ENCODE measurements around the gene PARVG.

The PARVG gene

DNA sequence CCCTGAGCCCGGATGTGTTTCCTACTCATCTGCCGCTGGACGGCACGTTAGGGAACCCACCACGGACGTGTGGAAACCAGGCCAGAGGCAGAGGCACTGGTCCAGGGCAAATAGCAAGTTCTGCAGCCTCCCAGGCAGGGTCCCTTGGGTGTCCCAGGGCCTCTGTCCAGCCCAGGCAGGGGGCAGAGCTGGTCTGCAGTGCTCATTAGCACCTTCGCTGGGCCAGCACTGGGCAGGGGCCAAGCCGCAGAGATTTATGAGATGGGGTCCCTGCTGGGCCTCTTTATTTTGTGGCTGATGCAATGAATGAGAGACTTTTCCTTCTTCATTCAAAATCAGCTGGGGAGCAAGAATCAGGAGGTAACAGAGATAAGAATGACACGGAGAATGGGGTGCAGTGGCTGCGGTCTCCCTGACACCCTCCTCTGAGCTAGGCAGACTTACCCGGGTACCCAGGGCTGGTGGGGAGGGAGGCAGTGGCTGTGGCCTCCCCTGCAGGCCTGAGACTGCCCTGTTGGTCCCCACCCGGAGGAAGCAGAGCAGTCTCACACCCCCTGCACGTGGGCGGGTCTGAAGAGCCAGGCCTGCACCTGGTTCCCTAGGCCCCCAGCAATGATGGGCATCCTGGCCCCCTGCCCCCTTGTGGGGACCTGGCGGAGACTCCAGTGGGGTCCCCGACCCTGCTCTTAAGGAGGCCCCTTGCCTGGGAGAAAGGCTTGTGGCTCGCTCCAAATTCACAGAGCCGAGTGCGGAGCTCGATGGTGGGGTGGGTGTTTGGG lies 14.0 kb upstream of the PARVG start:
- Histone ChIP-seq H3K79me2 (ENCODE audit: insufficient read depth, low read length) (no peaks in the 10 kb centered on the region), H3K4me1 (ENCODE audit: insufficient read depth, low read length) (no peaks in the 10 kb centered on the region), H3K4me3 (ENCODE audit: low read depth in 1 of 2, low read length in 2 of 2) (no peak overlapping the region), H3K27me3 (ENCODE audit: insufficient read depth, low read length, poor library complexity) (no peaks in the 10 kb centered on the region), H3K9ac (ENCODE audit: low read depth, low read length) (no peak overlapping the region), H3K36me3 (ENCODE audit: insufficient read depth, low read length) (no peaks in the 10 kb centered on the region), H2AFZ (ENCODE audit: low read depth, low read length) (no peak overlapping the region), H3K4me2 (ENCODE audit: insufficient read depth, low read length) (no peak overlapping the region), H4K20me1 (ENCODE audit: insufficient read depth, low read length) (0 out of 2 replicates have a peak, but pooled peaks cover 4% of the 10 kb centered on the region), H3K27ac (ENCODE audit: low read length) (no peak overlapping the region), H3K9me3 (ENCODE audit: insufficient read depth, low read length, severe bottlenecking) (no peaks in the 10 kb centered on the region)
- TF ChIP-seq, protein P1, sequence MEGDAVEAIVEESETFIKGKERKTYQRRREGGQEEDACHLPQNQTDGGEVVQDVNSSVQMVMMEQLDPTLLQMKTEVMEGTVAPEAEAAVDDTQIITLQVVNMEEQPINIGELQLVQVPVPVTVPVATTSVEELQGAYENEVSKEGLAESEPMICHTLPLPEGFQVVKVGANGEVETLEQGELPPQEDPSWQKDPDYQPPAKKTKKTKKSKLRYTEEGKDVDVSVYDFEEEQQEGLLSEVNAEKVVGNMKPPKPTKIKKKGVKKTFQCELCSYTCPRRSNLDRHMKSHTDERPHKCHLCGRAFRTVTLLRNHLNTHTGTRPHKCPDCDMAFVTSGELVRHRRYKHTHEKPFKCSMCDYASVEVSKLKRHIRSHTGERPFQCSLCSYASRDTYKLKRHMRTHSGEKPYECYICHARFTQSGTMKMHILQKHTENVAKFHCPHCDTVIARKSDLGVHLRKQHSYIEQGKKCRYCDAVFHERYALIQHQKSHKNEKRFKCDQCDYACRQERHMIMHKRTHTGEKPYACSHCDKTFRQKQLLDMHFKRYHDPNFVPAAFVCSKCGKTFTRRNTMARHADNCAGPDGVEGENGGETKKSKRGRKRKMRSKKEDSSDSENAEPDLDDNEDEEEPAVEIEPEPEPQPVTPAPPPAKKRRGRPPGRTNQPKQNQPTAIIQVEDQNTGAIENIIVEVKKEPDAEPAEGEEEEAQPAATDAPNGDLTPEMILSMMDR (IDR thresholded peaks at IDR 0.05; ENCODE audit: borderline replicate concordance, extremely low read depth, low read length, poor library complexity, severe bottlenecking) = no peak
- no peak for TF ChIP-seq EZH2 (IDR thresholded peaks at IDR 0.05; ENCODE audit: borderline replicate concordance, low read depth, low read length, severe bottlenecking)
- DNase-seq (no peak), ATAC-seq (ENCODE audit: insufficient read depth, low read depth) (no peak)

DNA sequence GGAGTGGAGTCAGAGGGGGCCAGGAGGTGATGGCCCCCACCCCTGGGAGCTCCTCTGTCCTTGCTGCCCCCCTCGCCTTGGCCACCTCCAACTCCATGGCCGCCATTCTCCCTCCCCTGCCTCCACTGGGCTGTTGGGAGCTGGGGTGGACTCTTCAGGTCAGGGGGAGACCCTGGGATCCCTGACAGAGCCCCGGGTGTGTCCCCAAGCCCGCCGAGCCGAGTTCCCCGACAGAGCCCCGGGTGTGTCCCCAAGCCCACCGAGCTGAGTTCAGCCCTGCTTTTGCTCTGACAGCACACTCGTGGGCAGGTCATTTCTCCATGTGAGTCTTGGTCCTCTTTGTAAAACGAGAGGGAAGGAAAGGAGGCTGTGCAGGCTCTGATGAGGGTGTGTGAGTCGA lies 13.2 kb upstream of the PARVG start:
- no peak for ATAC-seq (ENCODE audit: insufficient read depth, low read depth)
- Histone ChIP-seq H3K36me3 (ENCODE audit: insufficient read depth, low read length) (no peaks in the 10 kb centered on the region), H3K9me3 (ENCODE audit: insufficient read depth, low read length, severe bottlenecking) (no peaks in the 10 kb centered on the region), H3K27ac (ENCODE audit: low read length) (no peak overlapping the region), H4K20me1 (ENCODE audit: insufficient read depth, low read length) (0 out of 2 replicates have a peak, but pooled peaks cover 4% of the 10 kb centered on the region), H3K9ac (ENCODE audit: low read depth, low read length) (no peak overlapping the region), H3K79me2 (ENCODE audit: insufficient read depth, low read length) (no peaks in the 10 kb centered on the region), H3K4me2 (ENCODE audit: insufficient read depth, low read length) (no peak overlapping the region), H3K4me1 (ENCODE audit: insufficient read depth, low read length) (no peaks in the 10 kb centered on the region), H3K4me3 (ENCODE audit: low read depth in 1 of 2, low read length in 2 of 2) (no peak overlapping the region), H3K27me3 (ENCODE audit: insufficient read depth, low read length, poor library complexity) (no peaks in the 10 kb centered on the region), H2AFZ (ENCODE audit: low read depth, low read length) (no peak overlapping the region)
- no peak for TF ChIP-seq EZH2 (IDR thresholded peaks at IDR 0.05; ENCODE audit: borderline replicate concordance, low read depth, low read length, severe bottlenecking)
- TF ChIP-seq, protein P1 (IDR thresholded peaks at IDR 0.05; ENCODE audit: borderline replicate concordance, extremely low read depth, low read length, poor library complexity, severe bottlenecking) = no peak
- no peak for DNase-seq

DNA sequence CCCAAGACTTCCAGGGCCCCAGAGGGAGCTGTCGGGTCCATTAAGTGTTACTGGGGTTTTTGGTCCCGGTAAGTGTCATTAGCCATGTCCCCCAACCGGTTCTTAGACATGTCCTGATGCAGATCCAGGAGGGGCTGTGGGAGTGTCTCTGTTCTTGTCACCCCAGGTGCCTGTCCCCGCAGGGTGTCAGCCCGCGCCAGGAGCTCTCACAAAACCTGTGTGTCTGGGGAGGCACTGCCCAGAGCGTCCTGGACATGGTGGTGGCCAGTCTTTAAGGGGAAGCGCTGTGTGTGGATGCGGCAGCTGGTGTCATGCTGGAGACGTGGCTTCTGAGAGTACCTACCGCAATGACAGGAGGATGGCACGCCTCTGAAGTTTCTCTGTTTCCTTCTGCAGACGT lies 12.5 kb upstream of the PARVG start:
- Histone ChIP-seq H3K9ac (ENCODE audit: low read depth, low read length) (no peak overlapping the region), H3K27me3 (ENCODE audit: insufficient read depth, low read length, poor library complexity) (no peaks in the 10 kb centered on the region), H3K4me2 (ENCODE audit: insufficient read depth, low read length) (no peak overlapping the region), H3K4me3 (ENCODE audit: low read depth in 1 of 2, low read length in 2 of 2) (no peak overlapping the region), H3K27ac (ENCODE audit: low read length) (no peak overlapping the region), H2AFZ (ENCODE audit: low read depth, low read length) (no peak overlapping the region), H3K79me2 (ENCODE audit: insufficient read depth, low read length) (no peaks in the 10 kb centered on the region), H3K4me1 (ENCODE audit: insufficient read depth, low read length) (no peaks in the 10 kb centered on the region), H3K36me3 (ENCODE audit: insufficient read depth, low read length) (no peaks in the 10 kb centered on the region), H4K20me1 (ENCODE audit: insufficient read depth, low read length) (0 out of 2 replicates have a peak, but pooled peaks cover 4% of the 10 kb centered on the region), H3K9me3 (ENCODE audit: insufficient read depth, low read length, severe bottlenecking) (no peaks in the 10 kb centered on the region)
- TF ChIP-seq EZH2 (IDR thresholded peaks at IDR 0.05; ENCODE audit: borderline replicate concordance, low read depth, low read length, severe bottlenecking) = no peak
- TF ChIP-seq, protein P1 (IDR thresholded peaks at IDR 0.05; ENCODE audit: borderline replicate concordance, extremely low read depth, low read length, poor library complexity, severe bottlenecking) = no peak
- DNase-seq (no peak), ATAC-seq (ENCODE audit: insufficient read depth, low read depth) (no peak)

Data from DND-41 (cell line).